Measurements from ENCODE around the gene ZNF182.
"Not testable (repeated sequence)": the region's sequence is repeated elsewhere in the genome, so short reads cannot be mapped to it uniquely, and the experiment has no call there.

GRCh38 chrX:48019892-48020291 lies 16.1 kb upstream of the ZNF182 start:
- not testable (repeated sequence) for TF ChIP-seq CTCF, POLR2A (IDR thresholded peaks at IDR 0.05)
